HG02759 (cell line): ENCODE results near the gene SKI.

Experiments
- ATAC-seq: cut with Tn5 transposase; IDR thresholded peaks from one replicate; pipeline ENCODE4 v1.9.1; 2021; ENCODE audit warnings: mild to moderate bottlenecking, moderate library complexity; ENCODE audit not compliant: unreplicated experiment

The SKI gene

DNA sequence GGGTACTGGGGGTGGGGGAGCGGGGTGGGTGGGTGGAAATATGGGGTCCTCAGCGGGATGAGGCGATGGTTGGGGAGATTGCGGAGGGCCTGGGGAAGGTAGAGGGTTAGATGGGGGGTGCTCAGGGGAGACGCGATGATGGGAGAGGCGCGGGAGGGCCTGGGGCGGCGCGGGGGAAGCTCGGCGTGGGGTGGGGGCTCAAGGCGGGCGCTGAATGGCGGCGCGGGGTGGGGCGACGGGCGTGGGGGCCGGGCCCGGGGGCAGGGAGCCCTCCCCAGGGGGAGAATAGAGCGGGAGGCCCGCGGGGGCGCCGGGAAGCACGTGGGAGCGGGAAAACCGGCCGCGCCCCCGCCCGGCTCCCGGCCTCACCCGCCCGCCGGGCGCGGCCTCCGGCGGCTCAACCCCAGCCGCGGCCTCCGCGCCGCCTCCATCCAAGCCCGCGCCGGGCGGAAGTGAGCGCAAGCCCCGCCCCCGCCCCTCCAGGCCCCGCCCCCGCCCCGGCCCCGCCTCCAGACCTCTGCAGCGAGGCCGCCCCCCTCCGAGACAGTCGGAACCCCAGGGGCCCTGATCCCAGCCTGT lies 33.7 kb upstream of the SKI start, which contains the start of gene FAAP20:
Gene FAAP20, minus strand, starts transcription at position 454 of the 579 bp plus-strand sequence. Its CDS starts 23 bp downstream, at position 431.
- ATAC-seq = peak; percentile 54

DNA sequence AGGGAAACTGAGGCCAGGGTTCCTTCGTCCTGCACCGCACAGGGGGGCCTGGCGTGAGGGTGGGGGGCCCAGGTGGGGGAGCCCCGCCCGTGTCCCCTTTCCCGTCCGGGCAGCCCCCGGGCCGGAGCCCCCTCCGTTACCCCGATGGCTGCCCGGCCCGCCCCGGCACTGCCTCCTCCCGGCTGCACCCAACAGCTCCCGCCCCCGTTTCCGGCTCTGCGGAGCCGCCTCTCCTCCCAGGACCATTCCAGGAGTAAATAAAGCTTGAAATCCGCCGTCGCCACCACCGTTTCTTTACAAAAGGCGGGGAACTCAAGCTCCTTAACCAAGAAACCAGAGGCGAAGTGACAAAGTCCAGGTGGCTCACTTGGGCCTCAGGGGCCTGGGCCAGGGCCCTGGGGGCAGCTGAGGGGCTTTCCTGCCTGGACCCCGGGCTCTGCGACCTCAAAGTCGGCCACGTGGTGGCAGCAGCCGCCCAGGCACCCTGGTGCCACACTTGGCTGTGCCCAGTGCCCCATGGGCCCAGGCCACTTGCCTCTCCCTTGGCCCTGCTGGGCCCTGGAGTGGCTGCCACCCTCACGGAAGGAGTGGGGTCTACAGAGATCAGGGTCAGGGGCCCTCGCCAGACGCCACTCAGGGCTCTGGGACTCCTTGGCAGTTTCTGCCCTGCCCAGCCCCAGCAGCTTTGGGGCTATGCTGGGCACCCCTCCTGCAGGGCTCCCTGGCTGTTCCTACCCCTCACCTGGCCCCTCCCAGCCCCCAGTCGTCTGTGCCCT lies 33.0 kb upstream of the SKI start:
- ATAC-seq = peak; percentile 70

DNA sequence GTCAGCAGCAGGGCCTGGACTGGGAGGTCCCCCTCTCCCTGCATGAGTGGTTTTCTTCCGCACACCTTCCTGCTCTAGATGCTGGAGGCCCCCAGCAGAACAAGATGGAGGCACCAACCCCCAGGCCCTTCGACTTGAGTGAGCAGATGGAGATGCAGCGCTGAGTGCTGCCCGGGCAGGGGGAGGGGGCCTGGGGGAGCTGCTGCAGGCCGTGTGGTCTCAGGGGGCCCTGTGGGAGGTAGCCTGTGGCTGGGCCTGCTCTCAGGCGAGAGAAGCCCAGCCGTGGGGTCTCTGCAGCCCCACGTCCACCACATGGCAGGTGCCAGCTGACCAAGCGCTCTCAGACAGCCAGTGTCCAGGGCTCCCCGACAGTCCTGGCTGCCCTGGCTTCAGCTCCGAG lies 32.3 kb upstream of the SKI start:
- no peak for ATAC-seq

DNA sequence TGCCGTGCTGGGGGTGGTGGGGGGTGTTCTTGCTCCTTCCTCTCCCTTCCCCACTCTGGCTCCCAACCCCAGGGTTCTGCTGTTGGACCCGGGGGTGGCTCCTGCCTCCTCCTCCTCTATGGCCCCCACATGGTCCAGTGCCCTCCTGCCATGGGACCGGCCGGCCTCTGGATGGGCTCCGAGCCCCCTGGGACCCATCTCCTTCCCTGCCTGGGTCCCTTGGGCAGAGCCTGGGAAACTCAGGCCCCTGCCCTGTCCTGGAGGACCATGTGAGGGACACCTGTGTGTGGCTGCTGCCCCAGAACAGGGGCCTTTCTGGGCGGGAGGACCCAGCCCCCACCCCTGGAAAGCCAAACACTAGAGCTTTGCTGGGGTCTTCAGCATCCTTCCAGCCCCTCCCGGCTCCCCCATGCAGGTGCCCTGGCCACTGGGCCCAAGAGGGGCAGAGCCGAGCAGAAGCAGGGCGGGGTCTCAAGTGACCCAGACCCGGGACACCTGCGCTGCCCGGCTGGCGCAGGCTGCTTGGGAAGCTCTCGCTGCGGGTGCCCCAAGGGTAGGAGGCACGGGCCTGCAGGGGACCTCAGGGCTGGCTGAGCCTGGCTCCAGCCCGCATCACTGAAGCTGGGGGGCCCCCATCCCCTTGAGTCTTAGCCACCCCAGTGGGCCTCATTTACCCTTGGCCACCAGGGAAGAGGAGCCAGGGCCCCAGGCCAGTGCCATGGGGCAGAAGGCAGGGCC lies 31.0 kb upstream of the SKI start:
- ATAC-seq = no peak

DNA sequence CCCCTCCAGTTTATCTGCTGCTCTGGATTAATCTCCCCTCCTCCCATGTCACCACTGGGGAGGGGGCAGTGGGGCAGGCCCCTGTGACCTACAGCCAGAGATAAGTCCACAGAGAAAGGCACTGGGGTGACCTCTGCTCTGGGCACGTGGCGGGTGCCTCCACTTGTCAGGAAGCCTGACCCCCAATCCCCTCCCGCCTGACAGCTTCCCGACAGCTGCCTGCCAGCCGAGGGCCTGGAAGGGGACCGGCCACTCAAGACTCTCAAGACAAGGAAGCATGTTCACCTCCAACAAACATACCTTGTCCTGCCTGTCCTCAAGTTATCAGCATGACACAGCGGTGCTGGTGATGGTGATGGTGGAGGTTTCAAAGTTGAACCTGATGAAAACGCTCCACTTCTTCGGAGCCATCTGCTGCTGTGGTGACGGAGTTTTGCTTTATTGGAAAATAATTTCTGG lies 30.4 kb upstream of the SKI start:
- ATAC-seq = no peak

DNA sequence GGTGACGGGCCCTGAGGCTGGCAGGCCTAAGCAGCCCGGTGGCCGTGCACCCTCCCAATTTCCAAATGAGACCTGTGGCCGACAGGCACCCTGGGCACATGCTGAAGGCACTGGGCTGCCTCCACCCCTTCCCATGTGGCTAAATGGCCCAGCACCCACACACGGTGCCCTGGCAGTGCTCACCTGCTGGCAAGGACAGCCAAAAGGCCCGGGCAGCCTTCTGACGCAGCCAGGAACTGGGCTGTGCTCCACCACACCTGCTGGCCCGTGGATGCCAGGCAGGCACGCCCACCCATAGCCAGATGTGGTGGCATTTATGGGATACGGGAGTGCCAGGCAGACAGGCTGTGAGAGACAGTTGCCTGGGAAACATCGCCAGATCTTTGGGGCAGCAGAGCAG lies 29.5 kb upstream of the SKI start:
- ATAC-seq = no peak

DNA sequence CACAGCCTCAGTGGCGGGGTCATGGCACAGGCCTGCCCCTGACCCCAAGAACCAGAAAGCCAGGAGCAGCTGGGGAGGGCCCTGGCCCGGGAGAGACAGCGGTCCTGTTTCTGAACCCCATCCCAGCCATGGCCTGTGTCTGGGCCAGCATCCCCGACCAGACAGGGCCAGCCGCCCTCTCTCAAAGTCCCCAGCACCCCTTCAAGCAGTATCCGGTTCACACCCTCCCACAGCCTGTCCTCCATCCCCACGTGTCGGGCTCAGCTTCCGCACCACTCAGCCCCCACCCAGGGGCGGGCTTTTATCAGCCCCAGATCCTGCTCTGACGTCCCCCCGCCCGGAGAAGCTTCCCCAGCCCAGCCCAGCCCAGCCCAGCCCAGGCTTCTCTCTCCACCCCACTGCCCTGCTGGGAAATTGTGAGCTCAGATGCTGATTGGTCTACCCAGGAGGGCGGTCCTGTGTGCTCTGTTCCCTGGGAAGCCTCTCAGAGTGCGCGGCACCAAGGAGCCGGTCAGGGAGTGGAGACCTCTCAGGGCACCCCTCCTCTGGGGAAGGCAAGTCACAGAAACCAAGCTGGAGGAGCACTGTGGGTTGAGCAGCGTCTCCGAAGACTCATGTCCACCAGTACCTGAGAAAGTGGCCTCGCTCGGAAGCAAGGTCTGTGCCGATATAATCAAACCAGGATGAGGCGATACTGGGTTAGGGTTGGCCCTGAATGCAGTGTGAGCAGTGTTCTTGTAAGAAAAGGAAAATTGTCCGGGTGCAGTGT lies 28.9 kb upstream of the SKI start:
- ATAC-seq = peak; percentile 48

DNA sequence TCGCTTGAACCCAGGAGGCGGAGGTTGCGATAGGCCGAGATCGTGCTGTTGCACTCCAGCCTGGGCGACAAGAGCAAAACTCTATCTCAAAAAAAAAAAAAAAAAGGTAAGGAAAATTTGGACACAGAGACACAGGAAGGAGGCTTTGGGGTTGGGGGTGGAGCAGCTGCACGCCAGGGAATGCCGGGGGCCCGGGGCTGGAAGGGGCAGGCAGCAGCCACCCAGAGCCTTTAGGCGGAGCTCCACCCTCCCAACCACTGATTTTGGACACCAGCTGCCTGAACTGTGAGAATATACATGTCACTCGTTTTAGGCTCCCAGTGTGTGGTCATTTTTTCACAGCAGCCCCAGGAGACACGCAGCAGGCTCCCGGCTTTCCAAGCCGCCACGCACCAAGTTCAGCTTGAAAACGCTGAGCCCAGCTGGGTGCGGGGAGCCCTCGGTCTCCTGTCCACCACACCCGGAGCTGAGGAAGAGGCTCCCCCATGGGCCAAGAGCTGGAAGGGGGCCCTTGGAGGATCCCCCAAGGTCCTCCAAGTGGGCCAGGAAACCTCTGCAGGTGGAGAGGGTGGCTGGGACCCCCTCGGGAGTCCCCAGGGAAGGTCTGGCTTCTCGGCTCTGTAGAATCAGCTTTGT lies 27.7 kb upstream of the SKI start:
- no peak for ATAC-seq

DNA sequence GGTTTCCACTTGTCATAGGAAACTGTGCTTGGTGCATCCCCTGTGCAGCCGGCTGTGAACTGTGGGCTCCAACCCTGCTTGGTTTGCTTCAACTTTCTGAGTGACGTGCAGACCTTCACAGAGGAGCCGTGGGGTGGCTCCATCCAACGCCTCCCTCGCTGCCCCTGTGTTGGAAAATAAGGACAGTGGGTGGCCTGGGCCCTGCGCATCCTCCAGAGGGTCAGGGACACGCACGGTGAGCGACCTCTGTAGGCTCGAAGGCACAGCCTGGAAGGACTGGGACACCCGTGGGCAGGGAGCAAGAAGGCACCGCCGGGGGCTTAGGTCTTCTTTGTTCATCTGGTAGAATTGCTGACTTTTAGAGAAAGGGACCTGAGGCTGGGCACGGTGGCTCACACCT lies 27.1 kb upstream of the SKI start:
- no peak for ATAC-seq

DNA sequence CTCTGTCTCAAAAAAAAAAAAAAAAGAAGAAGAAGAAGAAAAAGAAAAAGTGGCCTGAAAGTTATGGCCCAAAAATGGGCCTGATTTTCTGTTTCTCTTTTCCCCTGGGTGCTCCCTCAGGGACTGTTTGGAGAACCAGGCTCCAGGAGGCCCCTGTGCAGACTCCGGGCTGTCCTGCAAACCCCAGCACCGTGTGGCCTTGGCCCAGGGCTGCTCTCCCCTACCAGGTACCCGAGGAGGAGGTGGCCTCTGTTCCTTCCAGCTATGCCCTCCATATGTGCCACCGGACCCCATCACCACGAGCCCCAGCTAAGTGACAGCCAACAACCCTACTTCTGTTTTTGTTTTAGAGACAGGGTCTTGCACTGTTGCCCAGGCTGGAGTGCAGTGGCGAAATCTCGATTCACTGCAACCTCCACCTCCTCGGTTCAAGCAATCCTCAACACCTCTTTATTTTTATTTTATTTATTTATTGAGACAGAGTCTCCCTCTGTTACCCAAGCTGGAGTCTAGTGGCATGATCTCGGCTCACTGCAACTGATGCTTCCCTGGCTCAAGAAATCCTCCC lies 26.0 kb upstream of the SKI start:
- no peak for ATAC-seq

DNA sequence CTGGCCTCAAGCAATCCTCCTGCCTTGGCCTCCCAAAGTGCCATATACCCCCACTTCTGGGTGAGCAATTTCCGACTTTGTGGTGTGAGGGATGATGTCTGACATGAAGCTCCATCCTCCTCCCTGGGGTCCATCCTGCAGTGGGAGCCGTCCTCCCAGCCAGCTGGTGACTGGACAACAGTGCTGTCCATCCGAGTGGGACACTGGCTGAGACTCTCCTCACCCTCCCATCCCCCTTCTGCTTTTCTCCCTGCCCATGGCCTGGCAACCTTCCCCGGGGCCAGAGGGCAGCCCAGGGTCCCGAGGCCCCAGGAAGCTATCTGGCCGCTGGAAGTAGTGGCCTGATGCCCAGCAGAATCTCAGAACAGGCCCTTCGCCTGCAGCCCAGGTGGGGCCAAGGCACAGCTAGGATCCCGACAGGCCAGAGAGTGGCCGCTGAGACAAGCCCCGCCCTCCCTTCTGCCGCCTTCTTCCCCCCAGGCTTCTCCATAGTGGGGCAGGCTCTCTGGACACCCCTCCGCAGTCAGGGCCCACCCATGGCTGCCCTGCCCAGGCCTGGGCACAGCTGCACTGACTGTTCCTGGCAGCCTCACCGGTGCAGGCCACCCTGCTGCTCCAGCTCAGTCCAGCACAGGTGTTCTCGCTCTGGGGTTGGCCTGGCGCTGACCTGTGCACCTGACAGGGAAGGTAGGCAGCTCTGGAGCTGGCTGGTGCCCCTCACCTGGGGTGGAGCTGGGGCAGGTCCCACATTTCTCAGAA lies 25.1 kb upstream of the SKI start:
- no peak for ATAC-seq

DNA sequence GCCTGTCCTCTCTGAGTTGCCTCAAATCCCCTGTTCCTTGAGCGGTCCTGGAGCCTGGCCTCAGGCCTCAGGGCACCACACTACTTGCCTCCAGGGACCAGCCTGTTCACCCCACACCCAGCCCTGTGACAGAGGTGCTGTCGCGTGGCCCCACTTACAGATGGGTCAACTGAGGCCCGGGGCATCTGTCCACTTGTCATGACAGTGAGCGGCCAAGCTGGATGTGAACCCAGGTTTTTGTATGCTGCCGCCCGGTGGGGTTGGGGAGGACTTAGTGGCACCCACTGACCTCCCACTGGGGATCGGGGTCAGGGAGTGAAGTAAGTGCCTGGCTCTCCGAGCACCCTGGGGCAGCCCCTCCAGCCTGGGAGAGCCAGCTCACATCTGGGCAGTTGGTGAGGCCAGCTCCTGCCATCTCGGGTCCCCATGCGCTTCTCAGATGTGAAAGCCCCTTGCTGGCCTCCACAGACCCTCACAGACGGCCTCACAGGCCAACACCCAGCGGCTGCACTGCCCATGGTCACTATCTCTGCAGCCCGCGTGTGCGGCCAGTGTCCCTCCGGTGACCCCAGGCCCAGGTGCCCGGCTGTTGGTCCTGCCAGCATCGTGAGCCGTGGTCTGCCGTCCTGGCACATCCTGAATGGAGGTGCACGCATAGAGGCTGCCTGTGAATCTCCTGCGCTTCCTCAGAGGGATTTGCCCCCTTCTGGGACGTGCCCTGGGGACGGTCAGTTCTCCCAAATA lies 24.3 kb upstream of the SKI start:
- ATAC-seq = no peak

DNA sequence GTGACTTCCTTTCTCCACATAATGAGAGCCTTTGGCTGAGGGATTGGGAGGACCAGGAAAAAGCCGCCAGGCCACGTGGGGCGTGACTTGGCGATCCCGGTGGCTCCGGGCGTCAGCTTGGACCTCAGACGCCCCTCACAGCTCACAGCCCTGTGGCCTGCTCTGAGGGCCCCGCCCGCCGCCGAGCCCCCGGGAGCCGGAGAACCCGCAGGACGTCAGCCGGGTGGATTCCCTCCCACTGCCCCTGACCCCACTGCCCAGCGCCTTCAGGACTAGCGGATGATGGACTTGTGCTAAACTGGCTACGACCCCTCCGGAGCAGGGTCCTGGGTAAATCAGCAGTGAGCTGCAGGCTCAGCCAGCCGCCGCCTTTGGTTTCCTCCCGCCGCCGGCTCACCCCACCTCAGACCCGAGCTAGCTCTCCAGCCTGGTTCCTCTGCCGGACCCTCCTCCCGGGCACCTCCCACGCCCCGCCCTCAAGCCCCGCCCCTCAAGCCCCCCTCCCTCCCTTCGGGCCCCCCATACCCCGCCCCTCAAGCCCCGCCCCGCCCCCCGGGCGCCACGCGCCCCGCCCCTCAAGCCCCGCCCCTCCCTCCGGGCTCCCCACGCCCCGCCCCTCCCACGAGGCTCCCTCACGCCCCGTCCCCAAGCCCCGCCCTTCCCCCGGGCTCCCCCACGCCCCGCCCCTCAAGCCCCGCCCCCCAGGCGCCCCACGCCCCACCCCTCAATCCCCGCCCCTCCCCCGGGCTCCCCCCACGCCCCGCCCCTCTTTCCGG lies 23.5 kb upstream of the SKI start:
- ATAC-seq = no peak

DNA sequence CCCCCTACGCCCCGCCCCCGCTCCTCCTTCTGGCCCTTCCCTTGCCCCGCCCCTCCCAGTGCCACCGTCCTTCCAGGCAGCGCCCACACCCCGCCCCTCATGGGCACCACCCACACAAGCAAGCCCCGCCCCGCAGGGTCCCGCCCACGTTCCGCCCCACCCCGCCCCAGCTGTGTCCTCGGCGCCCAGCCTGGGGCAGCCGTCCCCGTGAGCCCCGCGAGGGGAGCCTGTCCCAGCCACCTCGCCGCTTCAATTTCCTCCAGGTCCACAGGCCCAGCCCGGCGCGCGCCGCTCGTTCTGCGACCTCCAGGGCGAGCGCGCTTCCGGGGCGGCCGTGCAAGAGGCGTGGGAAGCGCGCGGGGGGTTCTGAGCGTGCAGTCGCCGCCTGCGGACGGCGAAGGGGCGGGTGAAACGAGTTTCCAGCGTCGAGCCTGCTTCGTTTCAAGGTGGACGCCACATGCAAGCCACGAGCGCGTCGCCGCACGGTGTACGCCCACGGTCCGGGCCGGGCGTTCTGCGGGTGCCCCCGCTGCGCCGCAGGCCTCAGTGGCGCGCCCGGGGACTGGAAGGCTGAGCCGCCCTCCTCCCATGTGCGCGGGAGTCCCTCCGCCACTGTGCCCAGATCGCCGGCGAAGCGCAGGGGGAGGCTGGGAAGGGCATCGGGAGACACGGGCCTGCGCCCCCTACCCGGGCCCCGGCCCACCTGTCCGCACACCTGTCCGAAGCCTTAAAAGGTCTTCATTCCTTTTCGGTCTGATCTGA lies 22.7 kb upstream of the SKI start:
- peak; percentile 76 for ATAC-seq

DNA sequence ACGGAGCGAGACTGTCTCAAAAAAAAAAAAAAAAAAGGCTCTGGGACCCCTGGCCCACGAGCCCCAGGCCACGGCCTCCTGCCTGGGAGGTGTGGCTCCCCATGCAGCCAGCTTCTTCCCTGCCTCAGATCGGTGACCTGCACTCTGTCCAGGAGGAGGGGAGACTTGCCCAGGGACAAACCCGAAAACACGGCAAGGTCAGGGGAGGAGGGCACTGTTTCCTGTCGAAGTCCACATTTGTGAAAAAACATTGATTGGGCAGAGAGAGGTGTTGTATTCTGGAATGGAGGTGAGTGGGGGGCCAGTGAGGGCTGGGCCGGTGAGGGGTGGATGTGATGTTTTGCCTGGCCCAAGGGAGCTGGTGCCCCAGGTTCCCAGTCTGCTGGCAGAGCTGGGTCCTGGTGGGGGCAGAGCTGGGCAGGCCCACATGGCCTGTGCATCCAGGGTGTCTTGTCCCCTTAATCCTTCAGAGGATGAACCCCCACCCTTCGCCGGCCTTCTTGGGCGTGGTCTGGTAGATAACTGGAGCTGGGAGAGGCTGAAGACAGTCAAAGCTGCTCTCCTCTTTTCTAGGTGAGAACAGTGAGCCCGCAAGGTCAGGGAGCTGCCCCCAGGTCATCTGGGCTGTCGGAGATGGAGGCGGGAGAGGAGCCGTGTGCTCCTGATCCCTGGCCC lies 21.2 kb upstream of the SKI start:
- no peak for ATAC-seq

DNA sequence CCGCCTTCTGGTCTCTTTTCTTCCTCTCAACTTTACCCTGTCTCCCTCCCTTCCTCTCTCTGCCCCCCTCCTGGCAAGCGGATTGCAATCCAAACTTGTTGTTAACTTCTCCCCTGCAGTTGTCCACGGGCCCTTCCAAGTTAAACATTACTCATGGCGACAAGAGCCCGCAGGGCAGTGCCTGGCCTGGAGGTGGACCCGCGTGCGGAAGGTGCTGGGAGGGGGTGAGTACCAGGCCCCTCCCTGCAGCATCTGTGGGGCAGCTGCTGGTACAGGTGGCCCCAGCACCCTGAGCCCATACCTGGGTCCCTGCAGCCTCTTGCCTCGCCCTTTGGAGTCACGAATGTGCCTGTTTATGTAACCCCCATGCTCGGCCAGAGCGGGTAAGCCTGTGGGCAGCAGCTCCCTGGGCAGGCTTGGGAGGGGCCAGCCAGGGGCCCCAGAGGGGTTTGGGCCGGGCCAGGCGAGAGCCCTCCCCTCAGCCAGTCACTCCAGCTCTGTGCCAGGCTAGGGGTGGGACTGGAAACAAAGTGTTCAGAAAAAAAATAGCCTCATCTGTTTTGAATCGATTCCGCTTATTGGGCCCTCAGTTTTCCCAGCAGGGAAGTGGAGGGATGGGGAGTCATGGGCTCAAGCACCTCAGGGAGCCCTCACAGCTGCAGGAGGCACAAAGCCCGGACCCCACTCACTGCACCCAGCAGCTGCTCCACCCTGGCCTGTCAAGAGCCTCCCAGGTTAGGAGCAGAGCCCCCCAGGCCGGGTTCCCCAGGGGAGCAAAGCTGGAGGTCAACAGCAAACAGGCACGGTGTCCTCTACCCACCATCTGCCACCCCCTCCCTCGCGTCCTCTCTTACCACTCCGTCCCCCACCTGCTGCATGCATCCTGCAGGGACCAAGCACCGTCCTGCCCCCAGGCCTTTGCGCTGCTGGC lies 19.5 kb upstream of the SKI start:
- no peak for ATAC-seq
